GDM1 (cell line): Measurements from ENCODE around the gene RIN3.

ENCODE experiments used
- DNase-seq: peaks from one replicate; lab custom pipeline; 2025; lab: John Stamatoyannopoulos, UW

The RIN3 gene

DNA sequence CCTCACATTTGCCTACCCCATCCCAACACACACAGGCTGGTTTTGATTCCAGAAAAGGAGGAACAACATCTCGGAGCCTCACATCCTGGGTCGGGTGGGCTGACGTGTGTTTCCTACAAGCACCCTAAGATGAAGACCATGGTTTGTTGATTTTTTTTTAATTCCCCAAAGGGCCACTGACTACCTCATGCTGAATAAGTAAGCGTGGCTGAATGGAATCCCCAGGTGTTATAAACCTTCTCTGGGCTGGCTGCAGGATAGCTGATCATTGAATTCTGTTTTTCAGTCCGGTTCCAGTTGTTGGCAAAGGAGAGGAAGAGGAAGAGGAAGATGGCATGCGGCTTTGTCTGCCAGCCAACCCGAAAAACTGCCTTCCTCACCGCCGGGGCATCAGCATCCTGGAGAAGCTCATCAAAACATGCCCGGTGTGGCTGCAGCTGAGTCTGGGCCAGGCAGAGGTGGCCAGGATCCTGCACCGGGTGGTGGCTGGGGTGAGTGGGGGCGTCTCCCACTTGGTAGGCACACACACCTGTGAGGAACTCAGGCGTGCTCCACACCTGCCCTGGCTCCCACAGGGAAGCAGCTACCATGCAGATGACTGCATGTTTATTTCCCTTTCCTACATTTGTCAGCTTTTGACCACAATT, 42.0 kb downstream of the RIN3 start:
- peak; percentile 15 for DNase-seq

GRCh38 chr14:92556255-92556741, 42.7 kb downstream of the RIN3 start:
- DNase-seq, result no peak

DNA sequence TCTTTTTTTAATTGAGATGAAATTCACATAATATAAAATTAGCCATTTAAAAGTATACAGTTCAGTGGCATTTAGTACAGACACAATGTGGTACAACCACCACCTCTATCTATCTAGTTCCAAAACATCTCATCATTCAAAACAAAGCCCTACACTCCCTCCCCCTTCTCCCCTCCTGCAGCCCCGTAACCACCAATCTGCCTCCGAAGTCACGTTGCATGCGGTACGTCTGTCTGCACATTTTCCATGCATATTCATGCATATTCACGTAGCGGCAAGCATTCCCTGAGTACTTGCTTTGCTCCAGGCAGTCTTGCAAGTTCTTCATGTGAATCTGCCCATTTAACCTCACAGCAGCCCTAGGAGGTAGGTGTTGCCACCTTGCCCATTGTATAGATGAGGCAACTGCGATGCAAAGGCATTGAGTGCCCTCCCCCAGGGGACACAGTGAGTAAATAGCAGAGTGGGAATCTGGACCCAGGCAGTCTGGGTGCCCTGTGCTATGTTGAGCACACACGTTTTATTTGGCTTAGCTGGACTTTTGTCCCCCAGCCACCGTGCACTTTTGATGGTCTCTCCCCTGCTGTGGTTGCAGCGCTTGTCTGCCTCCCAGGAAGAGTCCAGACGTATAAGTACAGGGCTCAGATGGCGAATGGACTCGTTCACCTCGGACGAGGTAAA, 43.4 kb downstream of the RIN3 start:
- no peak for DNase-seq

GRCh38 chr14:92557544-92557912, 43.9 kb downstream of the RIN3 start:
- DNase-seq, result no peak

GRCh38 chr14:92558319-92558718, 44.7 kb downstream of the RIN3 start:
- no peak for DNase-seq

- DNase-seq, result no peak
Observed at GRCh38 chr14:92559486-92559885, 45.9 kb downstream of the RIN3 start.

- DNase-seq, result no peak
Observed at GRCh38 chr14:92560106-92560865, 46.7 kb downstream of the RIN3 start.

DNA sequence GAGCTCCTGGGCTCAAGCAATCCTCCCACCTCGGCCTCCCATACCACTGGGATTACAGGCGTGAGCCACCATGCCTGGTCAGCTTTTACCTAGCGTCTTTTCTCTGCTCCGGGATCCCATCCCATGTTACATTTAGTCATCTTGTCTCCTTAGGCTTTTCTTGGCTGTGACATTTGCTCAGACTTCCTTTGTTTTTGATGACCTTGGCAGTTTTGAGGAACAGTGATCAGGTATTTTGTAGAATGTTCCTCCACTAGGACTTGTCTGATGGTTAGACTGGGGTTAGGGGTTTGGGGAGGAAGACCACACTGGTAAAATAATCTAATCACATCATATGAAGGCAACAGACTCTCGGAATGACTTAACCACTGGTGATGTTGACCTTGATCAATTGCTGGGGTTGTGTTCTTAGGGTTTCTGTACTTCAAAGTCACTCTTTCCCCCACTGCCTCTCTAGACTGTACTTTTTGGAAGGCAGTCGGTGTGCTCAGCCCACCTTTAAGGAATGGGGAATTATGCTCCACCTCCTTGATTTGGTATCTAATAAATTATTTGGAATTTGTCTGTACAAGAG, 48.4 kb downstream of the RIN3 start:
- no peak for DNase-seq

DNA sequence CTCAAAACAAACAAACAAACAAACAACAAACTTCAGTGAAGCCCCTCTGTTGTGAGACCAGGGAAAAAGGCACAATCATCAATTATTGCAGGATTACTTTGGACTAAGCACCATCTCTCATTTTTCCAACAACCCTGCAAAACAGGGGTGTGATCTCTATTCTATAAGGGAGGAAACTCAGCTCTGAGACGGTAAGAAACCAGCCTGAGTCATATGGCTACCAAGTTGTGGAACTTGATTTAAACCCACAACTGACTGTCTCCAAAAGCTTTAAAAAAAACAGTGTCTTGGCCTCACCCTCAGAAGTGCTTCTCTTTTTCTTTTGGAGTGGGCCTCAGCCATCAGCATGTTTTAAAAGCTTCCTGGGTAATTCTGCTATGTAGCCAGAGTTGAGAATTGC, 49.8 kb downstream of the RIN3 start:
- peak; percentile 36 for DNase-seq

GRCh38 chr14:92563765-92564285, 50.2 kb downstream of the RIN3 start:
- no peak for DNase-seq

- DNase-seq, result peak; percentile 15
Observed at GRCh38 chr14:92564344-92565039, 50.9 kb downstream of the RIN3 start.

DNA sequence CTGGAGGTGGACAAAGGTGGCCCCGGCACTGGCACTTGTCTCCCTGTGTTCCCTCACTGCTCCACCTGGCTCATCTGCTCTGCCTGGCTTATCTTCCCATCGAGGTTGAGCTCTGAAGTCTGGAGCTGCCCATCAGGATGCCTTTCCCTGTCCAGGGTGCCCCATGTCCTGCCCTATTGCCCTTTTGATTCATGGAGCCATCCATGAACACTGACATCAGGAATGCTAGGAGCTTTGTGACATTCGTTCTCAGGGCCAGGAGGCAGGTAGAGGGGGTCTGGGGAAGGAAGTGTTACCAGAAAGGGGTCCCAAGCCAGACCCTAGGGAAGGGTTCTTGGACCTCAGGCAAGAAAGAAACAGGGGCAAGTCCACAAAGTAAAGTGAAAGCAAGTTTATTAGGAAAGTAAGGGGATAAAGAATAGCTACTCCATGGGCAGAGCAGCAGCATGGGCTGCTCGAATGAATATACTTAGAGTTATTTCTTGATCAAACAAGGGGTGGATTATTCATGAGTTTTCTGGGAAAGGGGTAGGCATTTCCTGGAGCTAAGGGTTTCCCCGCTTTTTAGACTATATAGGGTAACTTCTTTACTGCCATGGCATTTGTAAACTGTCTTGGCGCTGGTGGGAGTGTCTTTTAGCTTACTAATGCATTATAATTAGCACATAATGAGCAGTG, 51.6 kb downstream of the RIN3 start:
- DNase-seq, result no peak

DNA sequence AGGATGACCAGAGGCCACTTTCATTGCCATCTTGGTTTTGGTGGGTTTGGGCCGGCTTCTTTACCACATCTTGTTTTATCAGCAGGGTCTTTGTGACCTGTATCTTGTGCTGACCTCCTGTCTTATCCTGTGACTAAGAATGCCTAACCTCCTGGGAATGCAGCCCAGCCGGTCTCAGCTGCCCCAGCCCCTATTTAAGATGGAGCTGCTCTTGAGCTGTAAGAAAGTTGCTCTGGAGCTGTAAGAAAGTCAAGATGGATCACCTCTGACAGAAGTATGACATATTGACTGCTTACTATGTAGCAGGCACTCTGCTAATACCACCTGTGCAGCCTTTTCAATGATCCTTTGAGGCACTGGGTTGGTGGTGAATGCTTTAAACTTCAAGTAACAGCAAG, 52.1 kb downstream of the RIN3 start:
- no peak for DNase-seq

DNA sequence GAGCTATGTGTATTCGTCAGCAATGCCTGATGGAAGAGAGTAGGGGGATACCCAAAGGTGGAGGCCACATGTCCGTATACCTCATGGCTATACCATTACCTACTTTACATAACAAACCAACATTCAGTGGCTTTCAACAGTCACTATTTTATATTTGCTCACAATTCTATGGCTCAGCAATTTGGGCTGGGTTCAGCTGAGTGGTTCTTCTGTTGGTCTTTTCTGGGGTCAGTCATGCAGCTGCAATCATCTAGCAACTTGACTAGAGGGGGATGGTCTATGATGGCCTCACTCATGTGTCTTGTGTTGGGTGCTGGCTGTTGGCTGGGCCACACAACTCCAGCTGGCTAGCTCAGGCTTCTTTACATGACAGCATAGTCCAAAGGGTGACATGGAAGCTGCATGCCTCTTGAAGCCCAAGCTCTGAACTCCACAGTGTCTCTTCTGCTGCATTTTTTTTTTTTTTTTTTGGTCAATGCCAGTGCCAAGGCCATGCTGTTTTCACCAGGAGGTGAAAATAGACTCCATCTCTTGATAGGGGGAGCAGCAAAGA, 53.7 kb downstream of the RIN3 start:
- no peak for DNase-seq

DNA sequence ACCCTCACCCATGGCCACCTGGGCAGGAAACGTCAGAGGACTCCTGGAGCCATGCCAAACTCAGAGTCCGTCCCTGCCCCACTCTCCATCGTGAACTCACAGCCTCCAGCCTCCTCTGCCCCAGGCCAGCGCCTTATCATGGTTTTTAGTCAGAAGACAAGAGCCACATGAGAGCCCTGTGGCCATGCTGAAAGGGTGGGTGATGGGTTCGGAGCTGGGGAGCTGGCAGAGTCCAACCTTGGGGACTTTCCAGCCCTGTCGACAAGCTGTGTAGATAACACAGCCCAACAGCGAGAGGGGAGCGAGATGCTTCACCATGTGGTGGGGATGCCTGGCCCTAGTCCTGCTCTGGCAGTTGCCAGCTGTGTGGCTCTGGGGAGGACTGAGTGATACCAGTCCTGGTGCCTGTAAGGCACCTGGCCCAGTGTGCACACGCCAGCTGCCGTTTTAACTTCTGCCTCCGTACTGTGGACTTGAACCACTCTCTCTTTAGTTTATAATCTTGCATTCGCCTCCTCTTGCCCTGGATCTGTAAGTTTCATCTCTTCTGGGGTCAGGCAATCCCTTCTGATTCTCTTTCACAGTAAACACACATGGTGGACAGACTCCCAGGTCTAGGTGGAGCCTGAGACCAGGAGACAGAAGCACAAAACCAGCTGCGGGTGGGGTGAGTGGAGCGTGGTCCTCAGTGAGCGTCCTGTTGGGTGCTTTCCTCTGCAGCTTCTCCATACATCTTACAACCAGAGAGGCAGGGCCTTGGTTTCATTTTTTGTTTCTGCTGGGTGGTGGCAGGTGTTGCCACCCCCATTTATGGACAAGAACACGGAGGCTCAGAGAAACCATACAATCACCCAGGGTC, 55.3 kb downstream of the RIN3 start:
- no peak for DNase-seq

GRCh38 chr14:92570674-92571262, 57.2 kb downstream of the RIN3 start:
- DNase-seq, result no peak

DNA sequence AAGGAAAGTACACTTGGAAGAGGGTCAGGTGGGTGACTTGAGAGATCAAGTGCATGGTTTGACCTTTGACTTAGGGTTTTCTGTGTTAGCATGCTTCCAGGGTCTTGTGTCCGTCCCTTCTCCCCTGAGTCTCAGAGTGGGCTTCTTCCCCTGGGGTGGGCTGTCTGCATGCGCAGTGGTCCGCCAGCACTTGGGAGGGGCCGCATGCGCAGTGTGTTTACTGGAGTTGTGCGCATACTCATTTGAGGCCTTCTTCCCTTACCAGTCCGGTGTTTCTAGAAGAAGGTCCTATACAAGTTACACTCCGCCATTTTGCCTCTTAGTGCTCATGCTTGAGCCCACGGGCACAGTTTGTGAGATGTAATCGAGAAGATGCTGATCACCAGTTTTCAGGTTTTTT, 58.5 kb downstream of the RIN3 start:
- DNase-seq, result no peak

DNA sequence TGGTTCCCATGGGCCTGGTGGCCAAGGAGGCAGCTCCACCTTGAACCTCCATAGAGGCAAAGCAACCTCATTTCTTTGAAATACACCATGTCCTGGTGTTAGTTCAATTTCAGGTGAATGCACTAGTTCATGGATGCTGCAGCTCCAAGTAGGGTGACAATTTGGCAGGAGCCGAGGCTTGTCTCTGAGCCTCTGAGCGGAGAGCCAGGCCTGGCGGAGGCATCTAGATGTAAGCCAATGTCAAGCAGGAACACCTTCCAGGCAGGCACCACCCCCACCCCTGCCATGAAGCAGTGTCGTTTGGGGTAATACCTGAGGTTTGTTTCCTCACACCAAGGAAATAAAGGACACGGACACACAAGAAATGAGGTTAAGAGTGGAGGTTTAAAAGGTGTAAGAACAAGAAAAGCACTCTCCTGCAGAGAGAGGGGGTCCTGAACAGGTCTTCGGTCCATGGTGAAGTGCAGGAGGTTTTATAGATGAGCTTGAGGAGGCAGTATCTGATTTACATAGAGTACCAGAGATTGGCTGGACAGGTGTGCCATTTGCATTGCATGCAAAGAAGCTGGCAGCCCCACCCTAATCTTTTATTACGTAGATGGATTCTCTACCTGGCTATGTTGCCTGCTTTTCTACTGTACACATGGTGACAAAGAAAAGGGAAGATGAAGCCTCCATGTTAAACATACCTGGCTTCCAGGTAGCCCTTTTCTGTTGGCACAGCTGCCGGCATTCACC, 60.3 kb downstream of the RIN3 start:
- DNase-seq, result no peak
